ENCODE results near the gene FAHD1.
A peak's percentile ranks its signal among the peaks of the same experiment; 100 is the strongest.

Gene FAHD1

DNA sequence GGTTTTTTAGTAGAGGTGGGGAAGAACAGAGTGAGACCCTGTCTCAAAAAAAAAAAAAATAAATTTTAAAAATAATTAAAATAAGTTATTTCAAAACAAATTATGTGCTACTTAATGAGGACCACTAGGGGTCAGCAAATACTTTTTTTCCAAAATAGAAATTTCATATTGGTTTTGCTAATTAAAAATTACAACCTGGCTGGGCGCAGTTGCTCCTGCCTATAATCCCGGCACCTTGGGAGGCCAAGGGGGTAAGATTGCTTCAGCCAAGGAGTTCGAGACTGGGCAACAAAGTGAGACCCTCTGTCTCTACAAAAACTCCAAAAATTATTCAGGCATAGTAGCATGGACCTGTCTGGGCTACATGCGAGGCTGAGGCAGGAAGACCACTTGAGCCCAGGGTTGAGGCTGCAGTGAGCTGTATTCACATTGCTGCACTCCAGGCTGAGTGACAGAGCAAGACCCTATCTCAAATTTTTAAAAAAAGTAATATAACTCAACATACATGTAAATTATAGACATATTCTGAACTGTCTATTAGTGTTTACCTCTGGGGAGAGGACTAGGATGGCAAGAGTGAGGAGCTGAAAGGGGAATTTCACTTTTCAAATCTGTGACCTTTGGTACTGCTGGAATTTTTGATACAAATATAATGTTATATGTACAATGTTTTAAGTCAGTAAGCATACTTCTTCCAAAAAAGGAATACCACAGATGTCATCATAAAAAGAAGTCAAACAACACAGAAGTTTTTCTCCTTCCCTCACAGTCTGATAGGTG lies 36.9 kb downstream of the FAHD1 start:
- TF ChIP-seq, protein P1, sequence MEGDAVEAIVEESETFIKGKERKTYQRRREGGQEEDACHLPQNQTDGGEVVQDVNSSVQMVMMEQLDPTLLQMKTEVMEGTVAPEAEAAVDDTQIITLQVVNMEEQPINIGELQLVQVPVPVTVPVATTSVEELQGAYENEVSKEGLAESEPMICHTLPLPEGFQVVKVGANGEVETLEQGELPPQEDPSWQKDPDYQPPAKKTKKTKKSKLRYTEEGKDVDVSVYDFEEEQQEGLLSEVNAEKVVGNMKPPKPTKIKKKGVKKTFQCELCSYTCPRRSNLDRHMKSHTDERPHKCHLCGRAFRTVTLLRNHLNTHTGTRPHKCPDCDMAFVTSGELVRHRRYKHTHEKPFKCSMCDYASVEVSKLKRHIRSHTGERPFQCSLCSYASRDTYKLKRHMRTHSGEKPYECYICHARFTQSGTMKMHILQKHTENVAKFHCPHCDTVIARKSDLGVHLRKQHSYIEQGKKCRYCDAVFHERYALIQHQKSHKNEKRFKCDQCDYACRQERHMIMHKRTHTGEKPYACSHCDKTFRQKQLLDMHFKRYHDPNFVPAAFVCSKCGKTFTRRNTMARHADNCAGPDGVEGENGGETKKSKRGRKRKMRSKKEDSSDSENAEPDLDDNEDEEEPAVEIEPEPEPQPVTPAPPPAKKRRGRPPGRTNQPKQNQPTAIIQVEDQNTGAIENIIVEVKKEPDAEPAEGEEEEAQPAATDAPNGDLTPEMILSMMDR (IDR thresholded peaks at IDR 0.05; ENCODE audit: low read depth, low read length, poor library complexity, severe bottlenecking), result peak; percentile 30
- no peak for TF ChIP-seq EZH2phosphoT487 (IDR thresholded peaks at IDR 0.05; ENCODE audit: borderline replicate concordance, low read length)
- Histone ChIP-seq H3K9me2 (replicated peaks; ENCODE audit: control insufficient read depth, low read length) (no peaks in the 10 kb centered on the region), H3K27me3 (ENCODE audit: control insufficient read depth, low read length) (peaks cover 39% of the 10 kb centered on the region), H3F3A (ENCODE audit: control insufficient read depth, insufficient read depth) (no peaks in the 10 kb centered on the region), H3K4me3 (ENCODE audit: low read length) (no peak overlapping the region), H4K20me1 (ENCODE audit: control insufficient read depth, insufficient read depth, low read depth, low read length) (no peaks in the 10 kb centered on the region), H3K9me3 (ENCODE audit: control insufficient read depth, insufficient read depth, low read length) (no peaks in the 10 kb centered on the region), H3K4me1 (ENCODE audit: control insufficient read depth, low read length) (no peaks in the 10 kb centered on the region), H3K36me3 (ENCODE audit: control insufficient read depth, low read length) (no peaks in the 10 kb centered on the region), H3K79me2 (ENCODE audit: control insufficient read depth, low read length) (no peaks in the 10 kb centered on the region), H3K27ac (ENCODE audit: low read depth, low read length) (no peak overlapping the region), H3K4me2 (ENCODE audit: low read length) (no peak overlapping the region)

DNA sequence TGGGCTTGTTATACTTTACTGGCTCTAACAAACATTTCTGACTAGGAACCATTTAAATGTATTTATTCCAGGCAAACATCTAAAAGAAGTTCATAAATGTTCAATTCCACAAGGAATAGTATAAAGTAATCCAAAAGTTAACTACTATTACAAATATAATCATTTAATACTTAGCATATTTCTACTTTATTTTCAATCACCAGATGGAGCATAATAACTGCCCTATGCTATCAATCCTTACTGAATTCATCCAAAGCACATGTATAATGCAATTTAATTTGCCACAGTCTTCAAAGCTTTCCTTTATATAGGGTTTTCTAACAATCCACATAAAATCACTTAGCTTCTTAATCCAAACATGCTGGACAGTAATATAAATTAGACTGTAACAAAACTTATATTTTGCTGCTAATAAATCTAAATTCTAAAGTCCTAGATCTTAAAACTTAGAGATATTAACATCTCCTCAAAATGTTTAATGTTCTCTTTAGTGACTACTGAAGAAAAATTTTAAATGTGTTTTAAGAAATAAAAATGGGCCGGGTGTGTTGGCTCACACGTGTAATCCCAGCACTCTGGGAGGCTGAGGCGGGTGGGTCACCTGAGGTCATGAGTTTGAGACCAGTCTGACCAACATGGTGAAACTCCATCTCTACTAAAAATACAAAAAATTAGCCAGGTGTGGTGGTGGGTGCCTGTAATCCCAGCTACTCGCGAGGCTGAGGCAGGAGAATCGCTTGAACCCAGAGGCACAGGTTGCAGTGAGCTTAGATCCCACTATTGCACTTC lies 39.1 kb downstream of the FAHD1 start:
- TF ChIP-seq, protein P1 (IDR thresholded peaks at IDR 0.05; ENCODE audit: low read depth, low read length, poor library complexity, severe bottlenecking), result no peak
- TF ChIP-seq EZH2phosphoT487 (IDR thresholded peaks at IDR 0.05; ENCODE audit: borderline replicate concordance, low read length), result no peak
- H3K9me3 ChIP-seq (ENCODE audit: control insufficient read depth, insufficient read depth, low read length), result no peaks in the 10 kb centered on the region
- no peaks in the 10 kb centered on the region for H3K4me1 ChIP-seq (ENCODE audit: control insufficient read depth, low read length)
- H3F3A ChIP-seq (ENCODE audit: control insufficient read depth, insufficient read depth), result no peaks in the 10 kb centered on the region
- H4K20me1 ChIP-seq (ENCODE audit: control insufficient read depth, insufficient read depth, low read depth, low read length), result no peaks in the 10 kb centered on the region
- H3K27ac ChIP-seq (ENCODE audit: low read depth, low read length), result no peak overlapping the region
- H3K36me3 ChIP-seq (ENCODE audit: control insufficient read depth, low read length), result no peaks in the 10 kb centered on the region
- no peak overlapping the region for H3K4me2 ChIP-seq (ENCODE audit: low read length)
- H3K79me2 ChIP-seq (ENCODE audit: control insufficient read depth, low read length), result no peaks in the 10 kb centered on the region
- H3K27me3 ChIP-seq (ENCODE audit: control insufficient read depth, low read length), result peaks cover 19% of the 10 kb centered on the region
- no peaks in the 10 kb centered on the region for H3K9me2 ChIP-seq (replicated peaks; ENCODE audit: control insufficient read depth, low read length)
- H3K4me3 ChIP-seq (ENCODE audit: low read length), result no peak overlapping the region

DNA sequence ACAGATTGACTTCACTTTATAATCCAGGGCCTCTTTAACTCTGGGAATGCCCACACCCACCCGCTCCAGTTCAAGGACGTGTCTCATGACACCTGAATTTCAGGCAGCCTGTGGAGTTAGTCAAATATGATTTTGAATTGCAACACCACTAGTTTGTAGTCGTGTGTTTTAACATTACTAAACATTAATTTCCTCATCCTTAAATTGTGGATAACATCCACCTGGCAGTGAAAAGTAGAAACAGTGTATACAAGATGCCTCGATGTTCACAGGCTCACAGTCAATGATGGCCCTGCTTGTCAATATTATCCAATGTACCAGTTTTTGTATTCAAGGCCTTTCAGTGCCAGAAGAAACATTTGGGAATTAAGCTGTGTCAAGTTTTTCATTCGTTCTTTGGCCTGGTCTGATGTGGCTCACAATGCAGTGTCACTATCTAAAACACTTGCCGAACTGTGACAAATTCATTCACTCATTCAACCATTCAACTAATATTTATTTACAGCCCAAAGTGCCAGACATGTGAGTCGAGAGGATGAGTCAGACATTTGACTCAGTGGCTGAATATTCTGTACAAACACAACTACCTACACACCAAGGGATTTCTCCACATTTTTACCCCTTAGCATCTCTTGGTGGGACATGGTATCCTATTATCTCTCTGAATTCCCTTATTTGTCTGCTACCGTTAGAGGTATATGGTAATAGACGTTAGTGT lies 43.5 kb downstream of the FAHD1 start:
- H3K4me3 ChIP-seq (ENCODE audit: low read length), result no peak overlapping the region
- H3K27ac ChIP-seq (ENCODE audit: low read depth, low read length), result no peak overlapping the region
- H3K4me2 ChIP-seq (ENCODE audit: low read length), result no peak overlapping the region
- no peaks in the 10 kb centered on the region for H3K9me2 ChIP-seq (replicated peaks; ENCODE audit: control insufficient read depth, low read length)
- no peaks in the 10 kb centered on the region for H3K9me3 ChIP-seq (ENCODE audit: control insufficient read depth, insufficient read depth, low read length)
- peaks cover 6% of the 10 kb centered on the region for H3K27me3 ChIP-seq (ENCODE audit: control insufficient read depth, low read length)
- no peaks in the 10 kb centered on the region for H3K4me1 ChIP-seq (ENCODE audit: control insufficient read depth, low read length)
- TF ChIP-seq, protein P1 (IDR thresholded peaks at IDR 0.05; ENCODE audit: low read depth, low read length, poor library complexity, severe bottlenecking), result no peak
- TF ChIP-seq EZH2phosphoT487 (IDR thresholded peaks at IDR 0.05; ENCODE audit: borderline replicate concordance, low read length), result no peak
- no peaks in the 10 kb centered on the region for H4K20me1 ChIP-seq (ENCODE audit: control insufficient read depth, insufficient read depth, low read depth, low read length)
- no peaks in the 10 kb centered on the region for H3F3A ChIP-seq (ENCODE audit: control insufficient read depth, insufficient read depth)
- H3K36me3 ChIP-seq (ENCODE audit: control insufficient read depth, low read length), result no peaks in the 10 kb centered on the region
- no peaks in the 10 kb centered on the region for H3K79me2 ChIP-seq (ENCODE audit: control insufficient read depth, low read length)
